Measurements from ENCODE around the gene ING3.

ING3 gene, protein sequence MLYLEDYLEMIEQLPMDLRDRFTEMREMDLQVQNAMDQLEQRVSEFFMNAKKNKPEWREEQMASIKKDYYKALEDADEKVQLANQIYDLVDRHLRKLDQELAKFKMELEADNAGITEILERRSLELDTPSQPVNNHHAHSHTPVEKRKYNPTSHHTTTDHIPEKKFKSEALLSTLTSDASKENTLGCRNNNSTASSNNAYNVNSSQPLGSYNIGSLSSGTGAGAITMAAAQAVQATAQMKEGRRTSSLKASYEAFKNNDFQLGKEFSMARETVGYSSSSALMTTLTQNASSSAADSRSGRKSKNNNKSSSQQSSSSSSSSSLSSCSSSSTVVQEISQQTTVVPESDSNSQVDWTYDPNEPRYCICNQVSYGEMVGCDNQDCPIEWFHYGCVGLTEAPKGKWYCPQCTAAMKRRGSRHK

DNA sequence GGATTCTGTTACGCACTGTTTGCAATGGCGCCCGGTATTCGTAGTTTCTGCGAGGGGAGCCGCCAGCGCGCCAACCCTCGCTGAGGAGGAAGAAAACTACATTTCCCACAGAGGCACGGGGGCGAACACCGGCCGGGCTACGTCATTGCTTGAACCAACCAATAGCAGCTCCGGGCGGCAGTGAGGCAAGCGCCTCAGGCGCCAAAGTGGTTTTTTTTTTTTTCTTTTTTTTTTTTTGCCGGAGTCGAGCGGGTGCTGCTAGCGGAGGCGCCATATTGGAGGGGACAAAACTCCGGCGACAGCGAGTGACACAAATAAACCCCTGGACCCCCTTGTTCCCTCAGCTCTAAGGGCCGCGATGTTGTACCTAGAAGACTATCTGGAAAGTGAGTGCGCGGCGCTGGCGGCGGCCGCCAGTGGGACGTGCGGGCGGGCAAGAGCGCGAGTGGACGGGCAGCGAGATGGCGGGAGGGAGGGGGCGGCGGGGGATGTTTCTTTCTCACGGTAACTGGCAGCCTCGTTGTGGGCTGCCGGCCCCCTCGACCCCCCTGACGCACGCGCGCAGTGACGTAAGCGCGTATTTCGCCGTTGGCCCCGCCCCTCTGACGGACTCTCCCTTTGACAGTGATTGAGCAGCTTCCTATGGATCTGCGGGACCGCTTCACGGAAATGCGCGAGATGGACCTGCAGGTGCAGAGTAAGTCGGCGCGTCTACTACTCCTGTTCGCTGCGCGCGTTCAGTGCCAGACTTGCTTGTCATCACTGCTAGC is at the start of gene ING3:
Gene ING3 (plus strand): TSS at position 239 of the 770 bp plus-strand sequence. CDS start 120 bp downstream, at position 359.
- DNase-seq (ENCODE audit: low read depth) = peak; percentile 82

DNA sequence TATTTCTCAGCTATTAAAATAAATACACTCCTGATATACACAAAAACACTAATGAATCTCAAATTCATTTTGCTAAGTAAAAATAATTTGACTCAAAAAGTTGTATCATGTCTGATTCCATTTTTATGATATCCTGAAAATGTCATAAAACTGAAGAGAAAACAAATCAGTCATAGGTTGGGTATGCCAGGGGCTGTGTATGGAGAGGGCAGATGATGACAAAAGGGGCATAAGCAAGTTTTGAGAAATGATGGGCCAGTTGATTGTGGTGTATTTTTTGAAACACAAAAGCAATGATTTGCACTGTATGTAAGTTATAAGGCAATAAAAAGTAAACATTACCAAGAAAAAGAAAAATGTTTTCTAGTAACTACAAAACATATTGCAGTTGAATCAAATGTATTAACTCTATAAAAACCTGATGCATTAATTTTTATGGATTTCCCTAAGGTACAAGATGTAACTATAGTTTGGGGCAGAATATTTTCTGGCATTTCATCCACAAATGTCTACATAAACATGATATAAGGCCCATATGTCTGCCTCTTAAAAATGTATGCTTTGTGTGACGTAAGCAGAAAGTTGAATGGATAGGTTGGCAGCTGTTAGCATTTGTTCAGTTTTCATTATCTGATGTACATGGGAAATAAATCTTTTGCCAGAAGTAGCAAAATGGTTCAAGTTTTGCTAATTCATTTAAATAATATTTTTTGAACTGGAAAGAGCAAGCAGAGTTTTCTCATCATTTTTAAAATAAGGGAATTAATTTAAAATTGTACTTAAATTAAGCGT is 35.1 kb upstream of the ING3 start:
- no peak for DNase-seq (ENCODE audit: low read depth)

DNA sequence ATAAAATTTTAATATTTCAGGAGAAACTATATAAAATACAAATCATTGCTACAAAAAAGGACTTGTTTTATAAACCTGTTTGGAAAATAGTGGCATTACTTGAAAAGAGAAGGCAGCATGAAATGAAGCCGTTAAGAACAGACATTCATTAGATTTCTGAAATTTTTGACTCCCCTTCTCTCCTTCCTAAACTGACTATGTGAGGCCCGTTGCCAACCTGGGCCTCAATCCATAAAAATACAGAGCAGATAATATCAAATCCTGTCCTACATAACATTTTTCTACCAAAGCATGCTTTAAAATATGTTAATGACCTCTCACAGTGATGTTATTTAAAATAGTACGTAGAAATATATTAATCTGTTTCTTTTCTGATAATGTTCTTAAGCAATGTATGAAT is 34.5 kb upstream of the ING3 start:
- DNase-seq (ENCODE audit: low read depth) = no peak

DNA sequence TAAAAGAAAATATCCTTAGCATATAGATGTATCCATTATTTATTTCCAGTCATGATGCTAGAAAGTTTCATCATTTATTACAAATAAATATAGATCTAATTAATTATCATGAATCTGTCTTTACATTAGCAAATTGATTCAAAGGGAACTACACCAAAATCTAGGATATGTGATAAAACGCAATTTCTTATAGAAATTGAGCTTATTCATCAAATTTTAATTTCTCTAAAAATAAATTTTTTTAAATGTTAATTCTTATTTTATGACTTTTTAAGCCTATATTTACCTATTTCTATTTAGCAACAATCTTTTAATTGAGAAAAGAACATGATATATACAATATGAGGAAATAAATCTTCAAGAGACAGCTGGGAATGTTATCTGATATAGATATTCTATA is 34.0 kb upstream of the ING3 start:
- no peak for DNase-seq (ENCODE audit: low read depth)

DNA sequence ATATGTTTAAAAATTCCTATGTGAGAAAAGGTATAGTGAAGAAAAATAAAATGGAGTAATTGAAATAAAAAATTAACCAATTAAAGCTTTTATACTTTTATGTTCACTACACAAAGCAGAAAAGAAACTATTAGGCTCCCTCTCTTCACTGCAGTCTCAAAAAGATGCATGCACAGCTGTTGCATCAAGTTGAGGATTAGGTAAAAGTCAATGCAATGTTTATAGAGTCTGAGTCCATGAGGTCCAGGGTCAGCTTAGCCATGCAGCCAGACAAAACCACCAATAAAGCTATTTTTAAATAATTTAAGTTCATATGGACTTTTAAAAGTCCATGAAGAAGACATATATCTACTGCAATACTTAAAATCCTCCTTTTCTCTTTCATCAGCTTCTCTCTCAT is 31.1 kb upstream of the ING3 start:
- DNase-seq (ENCODE audit: low read depth) = no peak

DNA sequence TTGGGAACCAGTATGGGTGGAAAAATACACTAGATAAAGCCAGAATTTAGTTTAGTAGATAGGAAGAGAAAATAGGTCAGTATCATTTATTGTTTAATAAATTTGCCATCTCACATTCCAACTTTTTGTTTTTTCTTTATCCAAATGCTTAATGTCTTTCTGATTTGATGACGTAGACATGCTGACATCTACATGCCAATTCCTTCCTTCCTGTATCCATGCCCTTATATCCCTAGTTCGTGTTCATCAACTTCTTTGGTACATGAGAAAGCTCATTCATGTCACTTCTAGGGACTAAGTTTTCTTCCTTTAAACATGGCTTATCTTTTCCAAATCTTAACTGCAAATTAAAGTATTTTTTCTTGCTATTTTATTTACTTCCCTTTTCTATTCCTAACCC is 30.5 kb upstream of the ING3 start:
- no peak for DNase-seq (ENCODE audit: low read depth)

DNA sequence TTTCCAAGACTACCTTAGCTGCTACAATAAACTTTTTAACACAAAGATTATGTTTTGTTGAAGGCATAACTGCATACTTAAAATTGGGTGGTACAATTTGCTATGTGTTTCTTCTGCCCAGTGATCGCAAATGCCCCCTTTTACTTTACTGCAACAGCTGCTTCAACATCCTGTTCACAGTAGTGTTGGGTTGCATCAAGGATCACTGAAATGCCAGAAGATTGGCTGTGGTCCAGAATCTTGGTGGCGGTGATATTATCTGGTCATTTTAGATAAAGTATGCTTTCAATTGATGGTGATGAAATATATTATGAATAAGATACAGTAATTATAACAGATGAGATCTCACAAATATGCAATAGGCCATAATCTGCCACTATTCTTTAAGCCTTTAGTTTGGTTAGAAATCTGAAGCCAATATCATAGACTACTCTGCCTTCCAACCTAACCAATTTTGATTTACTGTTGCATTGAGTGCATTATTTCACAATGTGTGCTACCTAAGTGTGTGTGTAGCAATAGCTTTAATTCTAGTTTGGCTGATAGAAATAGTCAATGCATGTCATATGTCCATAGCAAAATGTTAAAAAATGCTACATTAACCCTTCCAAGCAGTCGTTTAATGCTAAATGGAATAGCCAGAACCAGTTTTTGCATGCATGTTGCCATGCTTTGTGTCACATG is 29.8 kb upstream of the ING3 start:
- DNase-seq (ENCODE audit: low read depth) = no peak

DNA sequence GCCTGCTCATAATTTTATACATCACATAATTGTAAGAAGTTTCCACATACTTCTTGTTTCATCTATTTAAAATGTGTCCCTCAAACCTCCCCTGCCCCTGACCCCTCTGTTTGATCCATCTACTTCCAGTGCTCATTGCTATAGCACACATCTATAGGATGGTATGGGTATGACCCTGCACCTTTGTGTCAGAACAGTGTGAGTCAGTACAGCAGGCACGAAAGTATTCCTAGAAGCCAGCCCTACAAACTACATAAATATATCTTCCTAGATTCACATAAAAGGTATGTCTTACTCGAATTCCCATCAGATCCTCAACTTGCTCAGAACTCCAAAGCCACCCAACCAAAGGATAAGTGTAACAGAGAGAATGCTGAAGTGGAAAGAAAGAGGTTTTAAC is 25.7 kb upstream of the ING3 start:
- DNase-seq (ENCODE audit: low read depth) = no peak

DNA sequence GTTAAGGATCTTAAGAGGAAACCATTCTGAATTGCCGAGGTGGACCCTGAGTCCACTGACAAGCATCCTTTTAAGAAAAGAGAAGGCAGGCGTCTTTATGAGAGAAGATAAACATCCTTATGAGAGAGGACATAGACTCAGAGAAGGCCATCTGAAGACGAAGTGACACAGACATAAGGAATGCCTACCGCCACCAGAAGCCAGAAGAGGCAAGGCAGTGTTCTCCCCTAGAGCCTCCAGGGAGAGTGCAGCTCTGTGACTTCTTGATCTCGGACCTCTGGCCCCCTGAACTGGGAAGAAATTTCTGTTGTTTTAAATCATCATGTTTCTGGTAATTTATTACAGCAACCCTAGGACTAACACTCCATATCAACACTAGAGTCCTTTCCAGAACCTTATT is 25.2 kb upstream of the ING3 start:
- DNase-seq (ENCODE audit: low read depth) = no peak

DNA sequence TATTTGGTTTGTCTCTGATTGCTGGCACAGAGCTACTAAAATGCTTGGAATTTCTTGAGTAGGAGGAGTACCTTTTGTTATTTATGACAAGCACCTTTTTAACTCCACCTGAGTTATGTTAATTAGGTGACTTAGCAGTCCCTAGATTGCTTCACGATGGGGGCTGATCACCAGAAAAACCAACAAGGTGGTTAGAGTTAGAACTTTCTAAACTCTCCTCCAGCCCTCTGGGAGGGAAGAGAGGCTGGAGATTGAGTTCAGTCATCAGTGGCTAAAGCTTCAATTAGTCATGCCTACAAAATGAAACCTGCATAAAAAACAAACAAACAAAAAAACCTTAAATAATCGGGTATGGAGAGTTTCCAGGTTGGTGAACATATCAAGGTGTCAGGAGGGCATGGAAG is 23.6 kb upstream of the ING3 start:
- DNase-seq (ENCODE audit: low read depth) = no peak

DNA sequence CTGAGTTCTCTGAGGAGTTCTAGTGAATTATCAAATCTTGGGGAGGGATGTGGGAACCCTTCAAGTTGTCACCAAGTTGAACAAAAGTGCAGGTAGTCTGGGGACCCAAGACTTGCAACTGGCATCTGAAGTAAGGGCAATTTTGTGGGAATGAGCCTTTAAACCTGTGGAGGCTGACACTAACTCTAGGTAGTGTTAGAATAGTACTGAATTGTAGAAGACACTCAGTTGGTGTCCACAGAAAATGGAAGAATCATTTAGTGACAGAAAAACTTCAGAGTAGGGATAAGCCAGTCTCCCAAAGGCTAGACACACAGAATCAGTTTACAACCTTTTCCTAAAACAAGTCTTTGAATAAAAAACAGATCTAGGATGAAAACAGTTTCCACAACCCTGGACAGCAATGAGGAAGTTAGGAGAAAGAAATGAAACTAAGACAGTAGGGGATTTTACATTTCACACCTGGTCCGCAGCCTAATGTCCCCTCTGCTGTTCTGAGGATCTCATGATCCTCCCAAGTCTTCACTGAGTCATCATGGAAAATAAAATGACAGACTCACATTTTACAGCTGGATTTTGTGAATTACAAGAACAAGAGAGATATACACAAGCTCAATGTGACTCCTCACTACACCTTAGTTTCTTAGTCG is 23.0 kb upstream of the ING3 start:
- no peak for DNase-seq (ENCODE audit: low read depth)

DNA sequence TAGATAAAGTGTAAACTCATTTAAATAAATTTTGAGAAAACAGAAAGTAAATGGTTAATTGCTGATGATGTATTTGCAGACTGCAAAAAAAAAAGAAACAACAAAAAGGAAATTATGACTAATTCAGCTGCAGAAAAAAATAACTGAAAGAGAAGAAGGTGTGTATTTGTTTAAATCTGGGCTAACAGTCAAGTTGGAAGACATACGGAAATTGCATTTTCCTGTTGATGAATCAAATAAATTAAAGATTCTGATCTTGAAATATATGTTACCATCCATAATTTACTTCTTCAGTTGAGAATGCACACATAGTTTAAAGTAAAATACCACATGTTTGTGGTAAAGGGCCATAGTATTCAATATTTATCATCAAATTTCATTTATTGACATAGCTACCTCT is 19.3 kb upstream of the ING3 start:
- DNase-seq (ENCODE audit: low read depth) = no peak

DNA sequence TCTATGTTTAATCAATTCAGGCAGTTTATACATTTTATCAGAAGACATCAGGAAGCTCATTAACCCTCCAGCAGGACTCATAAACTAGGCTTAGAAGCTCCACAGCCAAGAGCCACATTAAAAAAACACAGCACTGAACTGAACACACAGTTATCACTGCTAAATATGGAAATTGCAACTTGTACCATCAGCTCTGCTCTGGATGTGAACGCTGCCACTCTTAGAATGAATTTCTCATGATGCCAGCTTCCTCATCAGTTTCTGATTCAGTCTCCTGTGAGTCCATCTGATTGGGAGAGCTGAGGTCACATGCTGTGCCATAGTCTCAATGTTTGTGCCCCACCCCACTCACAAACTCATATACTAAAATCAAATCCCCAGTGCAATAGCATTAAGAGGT is 17.1 kb upstream of the ING3 start:
- DNase-seq (ENCODE audit: low read depth) = no peak

DNA sequence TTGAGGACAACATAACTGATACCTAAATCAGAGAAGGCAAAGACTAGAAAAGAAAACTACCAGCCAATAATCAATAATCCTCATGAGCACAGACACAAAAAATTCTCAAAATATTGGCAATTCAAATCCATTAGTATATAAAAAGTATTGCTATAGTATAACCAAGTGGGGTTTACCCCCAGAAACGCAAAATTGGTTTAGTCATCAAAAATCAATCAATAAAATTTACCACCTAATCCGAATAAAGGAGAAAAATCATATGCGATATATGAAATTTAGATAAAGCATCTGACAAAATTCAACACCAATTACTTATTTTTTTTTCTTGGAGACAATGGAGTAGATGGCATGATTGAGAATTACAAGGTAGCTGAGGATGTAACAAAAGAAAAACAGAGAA is 11.2 kb upstream of the ING3 start:
- no peak for DNase-seq (ENCODE audit: low read depth)

DNA sequence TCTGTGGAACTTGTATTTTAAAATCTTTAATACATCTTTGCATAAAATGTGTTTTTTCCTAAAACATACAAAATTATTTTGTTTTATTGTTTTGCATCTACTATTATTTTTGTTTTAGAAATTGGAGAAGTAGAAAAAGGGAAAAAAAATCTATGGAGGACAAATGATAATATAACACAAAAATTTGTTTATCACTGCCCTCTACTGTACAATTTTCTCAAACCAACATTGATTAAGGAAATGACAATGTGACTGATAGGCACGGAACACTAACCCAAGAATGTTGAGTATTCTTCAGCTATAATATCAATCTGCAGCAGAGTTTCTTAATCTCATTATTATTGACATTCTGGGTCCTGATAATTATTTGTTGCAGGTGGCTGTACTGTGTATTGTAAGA is 9.5 kb upstream of the ING3 start:
- DNase-seq (ENCODE audit: low read depth) = no peak

DNA sequence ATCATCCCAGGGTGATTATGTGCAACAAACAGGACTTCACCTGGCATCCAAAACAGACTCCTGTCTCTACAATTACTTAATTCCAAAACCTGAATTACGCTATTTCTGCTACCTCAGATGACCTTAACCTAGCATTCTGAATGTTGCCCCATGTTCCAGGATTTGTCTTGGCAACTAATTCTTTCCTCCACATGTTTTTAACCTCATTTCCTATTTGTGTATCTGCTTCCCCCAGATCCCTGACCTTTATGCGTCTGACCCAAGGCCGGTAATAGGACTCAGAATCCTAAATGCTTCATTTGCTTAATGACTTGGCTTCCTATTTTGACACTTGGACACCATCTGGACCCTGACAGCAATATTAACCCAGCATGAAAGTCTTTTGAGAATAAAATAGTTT is 8.7 kb upstream of the ING3 start:
- DNase-seq (ENCODE audit: low read depth) = no peak

DNA sequence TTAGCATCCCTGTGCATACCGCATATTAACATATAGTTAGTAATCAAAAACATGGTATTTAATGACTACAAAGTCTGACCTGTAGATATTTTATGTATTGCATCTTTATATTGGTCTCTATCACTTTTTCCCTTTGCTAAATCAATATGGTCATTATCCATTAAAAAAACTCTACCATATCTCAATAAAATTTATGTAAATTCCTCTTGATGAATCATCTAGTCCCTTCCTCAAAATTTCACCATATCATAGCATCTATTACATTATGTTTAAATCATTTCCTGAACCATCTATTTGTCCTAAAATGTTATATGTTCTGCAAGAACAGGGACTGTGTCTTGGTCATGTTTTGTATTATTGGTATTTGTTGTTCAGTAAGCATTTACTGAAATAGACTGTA is 7.7 kb upstream of the ING3 start:
- DNase-seq (ENCODE audit: low read depth) = no peak

DNA sequence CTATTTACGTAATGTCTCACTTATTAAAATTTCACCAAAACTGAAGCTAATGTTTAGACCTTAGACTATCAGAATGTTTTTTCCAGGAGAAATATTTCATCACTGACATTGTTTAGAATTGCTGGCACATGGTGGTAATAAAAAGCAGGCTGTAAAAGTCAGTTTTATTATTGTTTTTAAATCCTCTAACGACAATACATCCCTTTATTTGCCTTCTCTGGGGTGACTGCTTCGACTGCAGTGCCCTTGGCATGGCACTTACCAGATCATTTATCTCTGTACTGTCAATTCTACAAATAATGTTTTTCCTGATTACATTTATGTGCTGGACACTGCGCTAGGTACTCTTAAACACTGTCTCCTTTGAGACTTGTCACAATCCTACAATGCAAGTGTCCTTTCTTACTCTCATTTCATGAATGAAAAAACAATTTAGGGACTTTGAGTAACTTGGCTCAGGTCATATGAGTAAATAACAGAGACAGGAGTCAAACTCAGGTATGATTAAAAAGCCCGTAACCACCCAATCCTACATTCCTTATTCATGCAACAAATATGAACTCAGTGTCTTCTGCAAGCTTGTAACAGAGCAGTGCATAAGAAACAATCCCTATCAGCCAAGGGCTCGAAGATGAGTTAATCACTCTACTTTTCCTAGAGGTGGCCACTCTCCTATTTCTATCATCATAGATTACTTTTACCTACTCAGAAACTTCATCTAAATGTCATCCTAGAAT is 5.6 kb upstream of the ING3 start:
- no peak for DNase-seq (ENCODE audit: low read depth)

DNA sequence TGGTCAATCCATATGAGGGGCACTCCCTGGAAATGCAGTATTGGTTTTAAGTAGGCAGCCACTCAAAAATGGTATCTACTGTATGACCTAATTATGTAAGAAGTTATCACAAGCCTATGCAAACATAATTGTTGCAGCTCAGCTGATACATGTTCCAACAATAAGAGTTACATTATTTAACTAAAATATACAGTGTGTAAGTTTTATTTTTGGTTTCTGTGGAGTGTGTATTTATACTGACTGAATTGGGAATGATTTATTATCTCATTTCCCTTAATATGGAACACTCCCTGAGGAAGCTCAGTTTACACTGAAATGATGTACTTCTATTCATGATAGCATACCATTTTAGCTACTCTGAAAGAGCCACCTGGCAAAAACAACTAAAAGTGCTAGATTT is 2.6 kb upstream of the ING3 start:
- DNase-seq (ENCODE audit: low read depth) = no peak

DNA sequence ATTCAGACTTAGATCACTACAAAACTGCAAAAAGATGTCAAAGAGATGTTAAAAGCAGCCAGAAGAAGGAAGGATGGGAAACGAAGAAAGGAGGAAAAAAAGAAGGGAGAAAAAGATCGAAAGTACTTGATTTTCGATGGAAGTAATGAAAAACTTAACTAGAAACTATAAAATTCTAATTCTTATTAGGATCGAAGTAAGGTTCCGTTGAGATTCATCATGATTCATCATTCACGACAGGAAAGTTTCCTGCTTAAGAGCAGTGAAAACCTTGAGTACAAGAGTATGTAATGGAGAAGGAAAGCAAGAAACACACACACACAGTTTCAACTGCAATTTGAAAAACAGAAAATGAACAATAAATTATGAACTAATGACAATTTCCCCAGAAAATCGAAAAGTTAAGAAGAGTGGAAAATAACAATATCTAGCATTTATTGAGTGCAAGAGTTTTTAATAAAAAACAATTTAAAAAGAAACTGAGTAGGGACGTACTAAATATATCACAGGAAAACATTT is 1.1 kb upstream of the ING3 start:
- DNase-seq (ENCODE audit: low read depth) = no peak
